ENCODE results near the gene SCN5A. TPM values are rescaled to one million over a fixed set of nuclear protein-coding genes. Genes with fewer than 3 reads are reported as not detected.

The SCN5A gene
- total and polyA plus RNA-seq, 2 of the 13 experiments (the other 11 are each of a cell fraction or from before 2014, with no cell fraction given) = 0.22 TPM; not detected in 1

DNA sequence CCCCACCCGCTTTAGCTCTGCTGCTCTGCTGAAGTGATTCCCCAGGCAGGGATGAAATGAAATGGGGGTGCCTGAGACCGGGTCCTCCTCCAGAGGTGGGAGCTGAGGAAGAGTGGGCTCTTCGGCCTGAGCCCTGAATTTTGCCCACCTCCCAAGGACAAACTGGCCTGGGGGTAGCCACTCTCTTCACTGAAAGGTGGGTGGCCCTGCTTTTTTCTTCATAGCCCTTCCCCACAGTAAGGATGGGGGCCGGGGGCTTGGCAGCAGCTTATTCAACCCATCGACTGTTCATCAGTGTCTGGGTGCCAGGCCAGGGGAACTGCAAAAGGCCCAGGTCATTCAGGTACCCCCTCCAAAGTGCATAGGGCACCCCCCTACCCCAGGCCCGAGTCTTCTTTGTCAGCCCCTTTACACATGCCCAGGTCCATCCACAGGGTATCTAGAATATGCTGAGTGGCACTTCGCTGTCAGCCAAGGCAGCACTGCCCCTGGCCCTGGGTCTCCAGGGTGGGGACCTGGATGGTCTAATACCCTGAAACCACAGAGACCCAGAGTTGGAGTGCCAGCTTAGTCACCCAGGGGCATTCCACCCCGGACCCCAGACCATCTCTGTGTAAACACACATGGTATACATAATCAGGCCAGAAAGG lies 7.9 kb downstream of the SCN5A start (continued):
- TF ChIP-seq, protein P1, sequence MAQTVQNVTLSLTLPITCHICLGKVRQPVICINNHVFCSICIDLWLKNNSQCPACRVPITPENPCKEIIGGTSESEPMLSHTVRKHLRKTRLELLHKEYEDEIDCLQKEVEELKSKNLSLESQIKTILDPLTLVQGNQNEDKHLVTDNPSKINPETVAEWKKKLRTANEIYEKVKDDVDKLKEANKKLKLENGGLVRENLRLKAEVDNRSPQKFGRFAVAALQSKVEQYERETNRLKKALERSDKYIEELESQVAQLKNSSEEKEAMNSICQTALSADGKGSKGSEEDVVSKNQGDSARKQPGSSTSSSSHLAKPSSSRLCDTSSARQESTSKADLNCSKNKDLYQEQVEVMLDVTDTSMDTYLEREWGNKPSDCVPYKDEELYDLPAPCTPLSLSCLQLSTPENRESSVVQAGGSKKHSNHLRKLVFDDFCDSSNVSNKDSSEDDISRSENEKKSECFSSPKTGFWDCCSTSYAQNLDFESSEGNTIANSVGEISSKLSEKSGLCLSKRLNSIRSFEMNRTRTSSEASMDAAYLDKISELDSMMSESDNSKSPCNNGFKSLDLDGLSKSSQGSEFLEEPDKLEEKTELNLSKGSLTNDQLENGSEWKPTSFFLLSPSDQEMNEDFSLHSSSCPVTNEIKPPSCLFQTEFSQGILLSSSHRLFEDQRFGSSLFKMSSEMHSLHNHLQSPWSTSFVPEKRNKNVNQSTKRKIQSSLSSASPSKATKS (CRISPR knock-in tag; IDR thresholded peaks at IDR 0.05) = no peak
- no peak for TF ChIP-seq NONO (IDR thresholded peaks at IDR 0.05)
- TF ChIP-seq NONO (CRISPR knock-in tag; conservative IDR thresholded peaks at IDR 0.05) = no peak
- TF ChIP-seq SMARCE1 (IDR thresholded peaks at IDR 0.05; ENCODE audit: borderline replicate concordance) = no peak
- no peak for TF ChIP-seq KDM5A (IDR thresholded peaks at IDR 0.05; ENCODE audit: borderline replicate concordance, low read length)
- no peak for TF ChIP-seq SP2 (CRISPR knock-in tag; IDR thresholded peaks at IDR 0.05)
- no peak for TF ChIP-seq TEAD3 (CRISPR knock-in tag; optimal IDR thresholded peaks at IDR 0.05; ENCODE audit: borderline replicate concordance)
- TF ChIP-seq, protein P2, sequence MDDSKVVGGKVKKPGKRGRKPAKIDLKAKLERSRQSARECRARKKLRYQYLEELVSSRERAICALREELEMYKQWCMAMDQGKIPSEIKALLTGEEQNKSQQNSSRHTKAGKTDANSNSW (CRISPR knock-in tag; IDR thresholded peaks at IDR 0.05; ENCODE audit: borderline replicate concordance) = no peak
- no peak for TF ChIP-seq ZNF451 (CRISPR knock-in tag; IDR thresholded peaks at IDR 0.05)
- TF ChIP-seq ZNF652 (CRISPR knock-in tag; IDR thresholded peaks at IDR 0.05; ENCODE audit: borderline replicate concordance, low read depth) = no peak
